HG03342 (cell line): ENCODE results near the gene SERPINB12.

ENCODE experiments used
- ATAC-seq: cut with Tn5 transposase; IDR thresholded peaks from one replicate; pipeline ENCODE4 v1.9.1; 2021; ENCODE audit warnings: mild to moderate bottlenecking, moderate library complexity; ENCODE audit not compliant: unreplicated experiment

SERPINB12 gene

DNA sequence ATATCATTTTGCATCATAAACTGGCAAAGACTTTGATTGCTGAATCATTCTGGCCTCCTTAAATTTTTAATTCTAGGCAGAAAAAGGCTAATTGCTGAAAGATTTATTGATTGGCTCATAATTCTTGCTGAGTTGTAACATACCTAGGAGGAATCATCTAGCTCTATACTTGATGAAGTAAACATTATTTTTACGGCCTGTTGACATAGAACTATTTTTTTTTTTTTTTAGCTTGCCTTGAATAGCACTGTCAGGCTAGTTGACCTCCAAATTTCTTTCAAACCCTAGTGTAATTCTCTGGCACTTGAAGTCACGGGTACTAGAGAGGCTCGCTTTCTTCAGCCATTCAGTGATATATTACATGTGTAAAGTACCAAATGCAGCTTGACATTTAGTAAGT is 2.8 kb downstream of the SERPINB12 start:
- ATAC-seq, result no peak

DNA sequence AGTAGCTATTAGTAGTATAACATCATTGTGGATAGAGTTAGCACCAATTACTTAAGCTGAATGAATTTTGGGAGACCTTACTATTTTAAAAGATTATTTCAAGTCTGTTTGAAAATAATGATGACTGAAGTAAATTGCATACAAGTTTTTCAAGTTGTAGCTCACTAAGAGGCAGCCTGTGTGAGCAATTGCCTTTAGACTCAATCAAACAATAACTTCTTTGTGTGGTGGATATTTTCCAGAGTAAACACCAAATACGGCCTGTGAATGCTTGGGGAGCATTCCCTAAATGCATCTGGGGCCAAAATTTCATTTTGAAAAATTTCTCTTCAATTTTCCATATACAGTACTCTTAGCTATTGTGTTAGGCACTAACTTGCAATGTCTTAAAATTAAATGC is 7.9 kb downstream of the SERPINB12 start:
- no peak for ATAC-seq

DNA sequence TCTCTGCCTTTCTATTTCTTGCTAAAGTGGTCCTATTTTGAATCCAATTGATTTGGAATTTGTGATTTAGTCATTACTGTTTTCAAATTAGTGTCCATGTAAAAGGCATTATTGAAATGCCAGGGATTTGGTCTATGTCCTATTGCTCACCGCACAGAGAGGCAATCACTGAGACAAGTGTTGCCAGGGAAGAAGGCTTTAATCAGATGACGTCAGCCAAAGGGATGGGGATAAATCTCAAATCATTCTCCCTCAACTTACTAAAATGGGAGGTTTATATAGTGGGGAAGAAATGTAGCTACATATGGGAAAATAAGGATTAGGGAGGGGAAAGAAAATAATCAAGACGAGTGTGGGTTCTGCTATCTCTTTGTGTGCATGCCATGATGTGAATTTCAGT is 9.6 kb downstream of the SERPINB12 start:
- no peak for ATAC-seq

DNA sequence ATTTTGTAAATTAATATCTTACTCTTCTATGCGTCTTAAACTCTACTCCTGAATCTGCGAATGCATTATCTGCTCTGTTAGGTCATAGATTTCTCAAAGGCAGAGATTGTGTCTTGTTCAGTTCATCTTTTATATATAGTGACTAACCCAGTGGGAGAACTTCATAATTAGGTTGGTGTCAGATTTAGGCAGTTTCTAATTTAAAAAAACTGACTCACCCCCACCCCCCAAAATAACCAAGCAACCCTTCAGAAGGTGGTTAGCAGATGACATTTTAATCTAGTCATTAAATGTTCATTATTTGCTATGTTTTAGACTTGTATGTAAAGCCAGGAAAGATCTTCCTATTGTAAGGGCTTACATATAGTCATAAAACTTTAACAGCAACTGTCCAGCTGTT is 10.4 kb downstream of the SERPINB12 start:
- no peak for ATAC-seq

DNA sequence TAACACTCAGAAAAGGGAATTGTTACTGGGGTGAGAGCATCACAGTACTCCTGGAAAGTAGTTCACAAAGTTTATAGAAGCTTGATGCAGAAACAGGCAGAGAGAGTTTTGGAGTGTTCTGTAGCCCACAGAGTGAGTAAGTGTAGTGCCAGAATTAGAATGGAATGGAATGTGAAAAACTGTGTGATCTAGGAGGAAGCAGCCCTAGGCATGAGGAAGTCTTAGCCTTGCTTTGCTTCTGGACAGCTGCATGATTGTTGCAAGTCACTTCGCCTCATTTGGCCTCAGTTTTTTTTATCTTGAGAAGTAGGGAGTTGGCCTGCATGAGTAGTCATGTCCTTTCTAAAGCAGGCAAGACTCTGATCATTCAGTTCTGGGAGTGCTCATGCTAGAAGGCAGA is 10.9 kb downstream of the SERPINB12 start:
- no peak for ATAC-seq

DNA sequence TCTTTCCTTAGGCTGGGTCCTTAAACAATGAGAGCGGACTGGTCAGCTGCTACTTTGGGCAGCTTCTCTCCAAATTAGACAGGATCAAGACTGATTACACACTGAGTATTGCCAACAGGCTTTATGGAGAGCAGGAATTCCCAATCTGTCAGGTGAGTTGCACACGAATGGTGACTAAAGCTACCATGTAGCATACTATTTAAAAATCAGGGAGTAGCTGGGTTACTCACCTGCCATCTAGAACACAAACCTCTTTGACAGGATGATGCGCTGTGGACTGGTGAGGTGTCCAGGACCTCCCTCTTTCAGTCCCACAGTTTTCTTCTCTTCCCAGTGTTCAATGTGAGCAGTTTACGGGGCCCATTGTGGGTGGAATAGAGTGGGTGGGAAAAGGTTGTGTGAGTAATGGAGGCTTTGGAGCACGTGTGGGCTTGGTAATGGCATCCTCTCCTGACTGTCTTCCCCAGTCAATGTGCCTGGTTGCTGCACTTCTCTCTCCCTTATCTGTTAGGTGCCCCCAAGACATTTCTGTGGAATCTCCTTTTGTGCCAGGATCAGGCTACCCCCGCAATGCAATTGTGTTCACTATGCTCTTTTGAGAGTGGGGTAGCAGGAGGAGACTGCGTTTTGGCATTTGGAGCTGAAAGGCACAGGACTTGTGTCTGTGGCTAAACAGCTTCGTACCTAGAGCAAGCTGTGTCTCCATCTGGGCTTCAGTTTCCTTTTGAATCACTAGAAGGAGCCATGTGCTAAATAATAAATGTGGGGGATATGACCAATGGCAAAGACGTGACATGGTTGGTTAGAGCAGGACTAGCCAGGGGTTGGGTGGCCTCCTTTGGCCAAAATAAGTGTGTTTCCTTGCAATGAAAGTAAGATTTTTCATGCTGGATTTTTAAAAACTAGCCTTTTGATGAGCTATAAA is 17.7 kb downstream of the SERPINB12 start:
- ATAC-seq, result no peak

DNA sequence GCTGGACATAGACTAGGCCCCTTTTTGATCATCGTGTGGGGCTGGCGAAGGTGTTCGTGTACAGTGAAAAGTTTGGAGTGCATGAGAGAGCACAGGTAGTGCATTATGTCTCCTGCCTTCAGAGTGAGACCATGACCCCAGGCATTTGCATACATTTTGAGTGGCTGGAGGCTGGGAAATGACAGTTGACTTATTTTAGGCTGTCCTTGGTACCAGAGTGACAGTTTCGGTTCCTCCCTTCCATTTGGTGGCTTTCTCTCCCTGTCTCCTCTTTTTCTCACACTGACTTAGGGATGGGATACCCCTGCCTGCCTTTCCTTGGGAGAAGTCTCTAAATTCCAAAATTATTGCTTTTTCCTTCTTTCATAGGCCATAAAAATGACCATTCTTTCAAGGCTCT is 20.1 kb downstream of the SERPINB12 start:
- peak; percentile 78 for ATAC-seq

DNA sequence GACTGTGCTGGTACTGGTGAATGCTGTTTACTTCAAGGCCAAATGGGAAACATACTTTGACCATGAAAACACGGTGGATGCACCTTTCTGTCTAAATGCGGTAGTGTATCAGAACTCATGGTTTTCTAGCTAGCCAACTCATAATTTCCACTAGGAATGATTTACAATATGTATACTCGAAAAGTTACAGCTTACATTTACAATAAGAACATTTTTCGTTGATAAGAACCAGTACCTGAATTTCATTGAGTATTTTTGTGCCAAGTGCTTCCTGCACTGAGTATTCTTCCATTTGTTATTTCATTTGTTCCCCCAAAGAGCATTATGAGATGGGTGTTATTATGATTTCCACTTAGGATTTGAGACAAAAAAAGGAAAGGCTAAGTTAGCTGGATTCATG is 21.9 kb downstream of the SERPINB12 start:
- no peak for ATAC-seq

DNA sequence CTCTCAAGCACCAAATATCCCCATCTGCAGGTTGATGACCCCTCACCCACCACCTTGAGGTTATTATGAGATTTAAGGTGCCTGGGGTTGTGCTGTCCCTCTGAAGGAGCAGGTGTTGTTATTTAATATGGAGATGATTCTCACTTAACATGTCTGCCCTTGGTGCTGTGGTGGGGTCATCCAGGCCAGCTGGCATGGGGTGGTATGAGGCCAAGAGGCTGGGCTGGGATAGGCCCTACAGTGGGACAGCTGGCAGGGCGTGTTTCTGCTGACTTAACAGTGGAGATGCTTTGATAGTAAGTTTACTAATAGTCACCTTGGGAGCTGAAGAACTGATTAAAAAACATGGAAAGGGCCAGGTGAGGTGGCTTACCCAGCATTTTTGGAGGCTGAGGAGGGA is 22.4 kb downstream of the SERPINB12 start:
- ATAC-seq, result no peak

DNA sequence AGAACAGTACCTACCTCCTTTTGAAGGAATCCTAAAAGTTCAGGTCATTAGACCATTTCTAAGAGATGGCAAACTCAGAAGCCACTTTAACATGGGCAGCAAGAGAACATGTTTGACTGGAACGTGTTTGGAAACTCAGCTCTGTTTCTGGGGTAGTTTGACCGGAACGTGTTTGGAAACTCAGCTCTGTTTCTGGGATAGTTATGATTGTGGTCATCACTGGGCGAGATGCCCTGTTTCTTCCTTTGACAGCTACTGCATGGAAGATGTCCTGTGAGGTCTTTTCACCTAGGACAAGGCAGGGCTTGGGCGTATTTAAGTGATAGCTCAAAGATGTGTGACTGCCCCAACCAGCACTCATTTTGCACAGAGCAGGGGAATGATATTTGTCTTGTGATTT is 25.1 kb downstream of the SERPINB12 start:
- no peak for ATAC-seq

DNA sequence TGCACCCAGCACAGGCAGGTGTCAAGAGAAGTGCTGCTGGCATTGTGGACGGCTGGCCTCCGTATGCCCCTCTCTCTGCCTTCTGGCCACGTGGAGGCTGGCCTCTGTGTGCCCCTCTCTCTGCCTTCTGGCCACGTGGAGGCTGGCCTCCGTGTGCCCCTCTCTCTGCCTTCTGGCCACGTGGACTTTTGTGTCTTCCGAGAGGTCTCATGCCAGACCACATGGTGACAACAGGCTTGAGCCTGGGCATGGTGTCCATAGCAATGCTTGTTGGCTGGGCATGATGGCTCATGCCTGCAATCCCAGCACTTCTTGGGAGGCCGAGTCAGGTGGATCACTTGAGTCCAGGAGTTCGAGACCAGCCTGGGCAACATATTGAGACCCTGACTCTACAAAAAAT is 25.7 kb downstream of the SERPINB12 start:
- ATAC-seq, result no peak

DNA sequence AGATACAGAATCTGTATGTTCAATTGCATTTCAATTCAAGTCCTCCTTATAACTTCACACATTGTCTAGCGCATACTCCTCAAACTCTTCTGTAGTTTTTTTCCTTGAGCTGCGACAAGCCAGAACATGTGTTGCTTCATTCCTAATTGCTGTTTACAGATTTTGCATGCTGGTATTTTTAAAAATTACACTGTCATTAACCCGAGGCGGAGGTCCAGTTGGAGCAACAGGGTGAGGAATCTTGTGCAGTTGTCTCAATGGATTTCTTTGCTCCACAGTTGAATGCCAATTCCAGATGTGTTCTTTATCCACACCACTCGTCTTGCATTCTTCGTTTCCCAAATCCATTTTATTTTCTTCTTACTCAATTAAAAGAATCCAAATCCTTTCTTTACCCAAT is 28.6 kb downstream of the SERPINB12 start:
- no peak for ATAC-seq

DNA sequence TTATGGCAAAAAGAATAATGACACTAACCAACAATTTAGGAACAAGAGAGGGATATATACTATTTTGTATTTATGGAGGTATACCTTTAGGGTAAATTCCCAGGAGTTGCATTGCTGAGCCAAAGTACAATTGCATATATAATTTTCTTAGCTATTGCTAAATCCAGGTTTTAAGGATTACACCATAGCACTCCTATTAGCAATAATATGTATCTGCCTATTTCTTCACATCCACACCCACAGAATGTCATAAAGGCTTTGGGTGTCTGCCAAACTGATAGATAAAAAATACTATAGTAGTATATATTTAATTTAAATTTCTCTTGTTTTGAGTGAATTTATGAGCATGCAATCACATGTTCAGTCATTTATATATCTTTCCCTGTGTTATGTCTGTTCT is 33.5 kb downstream of the SERPINB12 start:
- ATAC-seq, result no peak

DNA sequence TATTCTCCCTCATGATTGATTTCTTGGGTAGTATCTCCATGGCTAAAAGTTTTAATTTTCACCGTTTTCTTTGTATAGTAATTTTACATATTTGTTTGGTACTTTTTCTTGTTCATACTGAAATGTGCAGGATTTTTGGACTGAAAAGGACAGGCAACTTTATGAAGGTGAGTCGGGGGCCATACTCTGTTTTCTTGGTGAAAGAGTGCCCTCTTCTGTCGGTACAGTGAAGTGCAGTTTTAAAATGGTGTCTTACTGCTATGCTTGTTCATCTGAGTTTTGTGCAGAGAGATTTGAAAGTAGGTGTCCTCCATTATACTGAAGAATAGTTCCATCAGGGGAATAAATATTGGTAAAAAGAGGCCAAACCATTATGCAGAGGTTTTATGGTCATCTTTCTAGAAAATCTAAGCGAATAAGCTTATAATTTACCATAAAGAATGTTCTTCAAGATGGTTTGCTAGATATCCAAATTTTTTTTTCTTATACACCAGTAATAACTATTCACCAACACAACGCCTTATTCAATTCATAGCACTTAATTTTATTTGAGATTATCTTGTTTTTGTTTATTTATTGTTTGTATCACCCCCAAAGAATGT is 36.3 kb downstream of the SERPINB12 start:
- ATAC-seq, result peak; percentile 76

DNA sequence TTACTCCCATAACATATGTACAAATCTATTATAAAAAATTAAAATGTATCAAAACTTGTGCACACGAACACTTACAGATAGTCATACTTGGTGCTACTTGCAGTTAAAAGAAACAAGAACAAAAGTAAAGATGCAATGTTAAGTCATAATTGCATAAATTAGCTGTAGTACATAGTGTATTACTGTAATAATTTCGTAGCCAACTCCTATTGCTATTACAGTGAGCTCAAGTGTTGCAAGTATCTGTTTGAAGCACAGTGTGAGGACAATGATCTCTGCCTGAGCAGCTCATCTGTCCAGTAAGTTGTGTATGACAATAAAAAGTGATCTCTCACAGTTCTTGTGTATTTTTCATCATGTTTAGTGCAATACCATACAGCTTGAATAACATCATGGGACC is 37.4 kb downstream of the SERPINB12 start:
- no peak for ATAC-seq

DNA sequence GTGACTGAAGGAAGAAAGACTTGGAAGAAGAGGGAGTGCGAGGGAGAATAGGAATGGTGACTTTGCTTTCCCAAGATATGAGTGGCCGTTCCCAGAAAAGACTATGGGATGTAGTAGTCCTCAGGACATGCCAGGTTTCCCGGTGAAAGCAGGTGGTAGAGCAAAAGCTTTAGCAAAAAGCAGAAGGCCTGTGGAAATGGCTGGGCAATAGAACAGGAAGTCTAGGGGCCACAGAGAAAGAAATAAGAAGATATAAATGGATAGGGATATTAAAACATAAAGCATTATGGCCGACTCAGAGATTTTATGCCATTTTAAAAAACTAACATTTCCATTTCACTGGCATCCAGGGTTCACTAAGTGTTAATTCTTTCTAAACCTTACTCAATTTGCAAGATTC is 43.8 kb downstream of the SERPINB12 start:
- no peak for ATAC-seq

DNA sequence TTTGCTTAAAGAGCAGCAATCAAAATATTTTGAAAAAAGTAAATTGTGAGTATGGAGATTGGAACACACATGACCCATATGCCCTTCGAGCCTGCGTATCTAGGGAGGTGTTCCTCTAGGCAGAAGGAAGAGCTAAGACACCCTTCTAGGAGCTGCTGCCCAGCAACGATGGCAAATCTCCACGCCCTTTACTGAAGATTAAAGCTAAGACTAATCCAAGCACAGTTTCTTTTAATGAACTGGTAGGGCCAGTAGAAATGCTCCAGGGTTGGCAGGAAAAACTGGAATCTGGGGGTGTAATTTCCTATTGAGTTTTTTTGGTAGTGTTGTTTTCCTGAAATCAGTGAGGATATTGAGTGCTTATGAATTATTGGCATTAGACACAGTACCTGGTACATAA is 44.3 kb downstream of the SERPINB12 start:
- no peak for ATAC-seq

DNA sequence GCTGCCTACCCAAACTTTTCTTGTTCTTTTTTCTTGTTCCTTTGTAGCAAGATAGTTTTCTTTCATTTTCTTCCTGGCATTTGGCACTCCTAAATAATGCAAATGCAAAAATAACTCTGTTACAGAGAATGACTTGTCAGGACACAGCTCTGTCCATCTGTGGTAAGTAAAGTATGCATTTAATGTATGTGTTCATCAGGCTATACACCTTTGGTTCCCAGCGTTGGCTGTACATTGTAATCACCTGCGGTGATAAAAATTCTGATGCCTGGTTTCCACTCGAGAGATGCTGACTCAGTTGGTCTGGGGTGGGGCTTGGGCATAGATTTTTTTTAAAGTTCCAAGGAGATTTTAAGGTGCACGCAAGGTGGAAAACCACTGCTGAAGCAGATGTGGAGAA is 44.8 kb downstream of the SERPINB12 start, which contains the start of gene SERPINB13:
Gene SERPINB13, plus strand, starts transcription at position 378 of the 400 bp plus-strand sequence. CDS start 1,325 bp downstream, outside the sequence.
- no peak for ATAC-seq

DNA sequence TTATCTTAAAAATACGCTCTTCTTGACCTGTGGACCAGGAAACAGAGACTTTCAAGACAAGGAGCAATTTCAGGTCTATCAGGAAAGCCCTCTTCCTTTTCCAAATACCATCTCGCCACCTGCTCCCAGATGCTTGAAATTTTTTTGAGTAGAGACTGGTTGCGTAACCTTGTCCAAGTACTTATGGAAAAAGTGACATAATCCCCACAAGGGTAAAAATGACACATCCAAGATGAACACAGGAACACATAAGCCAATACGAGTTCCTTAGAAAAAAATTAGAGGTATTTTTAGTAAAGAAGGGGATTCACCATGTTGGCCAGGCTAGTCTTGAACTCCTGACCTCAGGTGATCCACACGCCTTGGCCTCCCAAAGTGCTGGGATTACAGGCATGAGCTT is 46.7 kb downstream of the SERPINB12 start:
- ATAC-seq, result no peak

DNA sequence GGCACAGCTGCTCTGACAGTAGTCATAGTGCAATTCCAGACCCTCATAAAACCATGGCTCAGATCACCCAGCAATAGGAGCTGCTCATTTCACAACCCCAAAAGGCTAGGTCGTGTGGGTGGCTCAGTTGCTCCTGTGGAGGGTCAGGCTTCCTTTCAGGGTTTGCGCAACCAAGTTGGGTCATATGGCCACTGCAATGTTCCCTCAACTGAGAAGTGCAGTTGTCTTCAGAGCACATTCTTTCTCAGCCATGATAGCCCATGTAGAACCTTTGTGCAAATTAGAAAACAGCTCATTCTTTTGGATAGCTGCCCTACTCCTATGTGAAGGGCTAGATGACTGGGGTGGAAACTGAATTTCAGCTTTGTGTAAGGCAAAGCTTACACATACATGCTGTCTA is 48.2 kb downstream of the SERPINB12 start:
- ATAC-seq, result no peak

DNA sequence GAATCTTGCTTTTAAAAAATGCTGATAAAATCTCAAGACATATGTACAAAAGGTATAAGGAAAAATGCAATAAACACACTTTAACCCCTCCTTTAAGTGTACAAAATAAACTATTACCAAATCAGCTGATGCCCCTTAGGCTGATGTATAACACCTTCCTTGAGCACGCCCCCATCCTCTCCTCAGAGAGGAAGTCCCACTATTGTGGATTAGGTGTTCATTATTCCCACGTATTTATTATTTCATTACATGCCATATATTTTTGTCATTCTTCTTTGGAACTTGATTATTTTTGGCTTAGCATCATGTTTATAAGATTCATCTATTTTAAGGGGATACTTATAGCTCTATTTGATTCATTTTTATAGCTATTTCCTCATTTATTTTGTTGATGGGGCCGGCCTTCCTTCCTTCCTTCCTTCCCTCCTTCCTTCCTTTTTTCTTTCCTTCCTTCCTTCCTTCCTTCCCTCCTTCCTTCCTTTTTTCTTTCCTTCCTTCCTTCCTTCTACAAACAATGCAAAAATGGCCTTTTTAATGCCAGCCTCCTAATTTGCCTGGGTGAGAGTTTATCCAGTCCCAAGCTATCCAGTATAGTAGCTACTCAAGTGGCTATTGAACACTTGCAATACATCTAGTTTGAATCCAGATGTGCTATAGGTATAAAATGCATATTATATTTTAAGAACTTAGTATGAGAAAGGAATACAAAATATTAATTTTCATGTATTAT is 49.0 kb downstream of the SERPINB12 start:
- no peak for ATAC-seq

DNA sequence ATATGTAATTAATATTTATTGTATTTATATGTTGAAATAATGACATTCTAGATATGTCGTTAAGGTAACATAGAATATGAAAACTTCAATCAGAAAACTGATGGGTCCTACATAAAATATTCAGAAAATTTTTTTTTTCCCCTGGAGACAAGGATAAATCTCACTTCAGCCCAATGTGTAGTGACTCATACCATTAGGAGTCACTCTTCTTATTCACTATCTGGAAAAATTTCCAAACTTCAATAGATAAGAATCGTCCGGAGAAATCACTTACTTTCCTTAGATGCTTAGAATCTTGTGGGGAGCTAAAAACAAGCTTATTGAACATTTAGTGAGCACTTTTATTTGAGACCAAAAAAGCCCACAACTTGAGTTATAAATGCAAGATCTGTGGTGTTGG is 49.6 kb downstream of the SERPINB12 start:
- ATAC-seq, result no peak
